ENCODE results near the gene GATAD1. TPM values are rescaled to one million over a fixed set of nuclear protein-coding genes. Genes with fewer than 3 reads are reported as not detected.

Gene GATAD1
- total RNA-seq, 1 experiment from 2014 or later: 38.2 TPM

DNA sequence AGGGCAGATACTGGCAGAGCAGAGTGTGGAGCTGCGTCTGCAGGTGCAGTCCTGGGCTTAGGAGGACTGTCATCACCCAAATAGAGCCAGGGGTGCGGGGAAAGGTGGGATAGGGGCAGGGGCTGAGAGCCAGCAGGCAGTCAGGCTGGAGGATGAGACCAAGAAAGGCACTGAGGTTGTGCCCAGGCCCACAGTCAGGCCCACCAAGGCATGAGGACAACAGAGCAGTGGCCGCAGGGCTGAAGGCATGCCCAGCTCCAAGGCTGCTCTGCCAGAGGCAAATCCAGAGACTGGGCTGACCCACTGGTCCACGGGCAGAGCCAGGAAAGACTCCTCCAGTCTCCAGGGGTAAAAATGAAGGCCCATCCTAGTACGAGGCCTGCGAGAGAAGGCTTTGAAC, 24.4 kb upstream of the GATAD1 start:
- Histone ChIP-seq H3K36me3 (ENCODE audit: control insufficient read depth, insufficient read depth, low read length) (no peaks in the 10 kb centered on the region), H3K9me3 (no peaks in the 10 kb centered on the region), H3K4me3 (ENCODE audit: low read depth, low read length) (no peak overlapping the region), H3K27me3 (replicated peaks; ENCODE audit: control insufficient read depth, insufficient read depth, low read length) (no peaks in the 10 kb centered on the region; the same call in 1 of the 2 replicates), H3K4me1 (no peaks in the 10 kb centered on the region)
- Mint-ChIP-seq H3K4me3 (ENCODE audit: unreplicated experiment) (no peak overlapping the region), H3K27me3 (ENCODE audit: insufficient read depth, unreplicated experiment) (no peaks in the 10 kb centered on the region), H3K36me3 (ENCODE audit: insufficient read depth, unreplicated experiment) (no peaks in the 10 kb centered on the region), H3K27ac (ENCODE audit: unreplicated experiment) (no peak overlapping the region), H3K9me3 (ENCODE audit: unreplicated experiment) (no peaks in the 10 kb centered on the region), H3K4me1 (ENCODE audit: low read depth, unreplicated experiment) (peaks cover 9% of the 10 kb centered on the region)
- ChIA-PET CTCF (no interaction called here), POLR2A (no interaction called here)
- no TSS peak for BruUV-seq (replicated peaks)
- intact Hi-C loops (cut with micrococcal nuclease; ENCODE audit: unreplicated experiment): no loop called here
- DNase-seq: no peak
- TF ChIP-seq, protein P1, sequence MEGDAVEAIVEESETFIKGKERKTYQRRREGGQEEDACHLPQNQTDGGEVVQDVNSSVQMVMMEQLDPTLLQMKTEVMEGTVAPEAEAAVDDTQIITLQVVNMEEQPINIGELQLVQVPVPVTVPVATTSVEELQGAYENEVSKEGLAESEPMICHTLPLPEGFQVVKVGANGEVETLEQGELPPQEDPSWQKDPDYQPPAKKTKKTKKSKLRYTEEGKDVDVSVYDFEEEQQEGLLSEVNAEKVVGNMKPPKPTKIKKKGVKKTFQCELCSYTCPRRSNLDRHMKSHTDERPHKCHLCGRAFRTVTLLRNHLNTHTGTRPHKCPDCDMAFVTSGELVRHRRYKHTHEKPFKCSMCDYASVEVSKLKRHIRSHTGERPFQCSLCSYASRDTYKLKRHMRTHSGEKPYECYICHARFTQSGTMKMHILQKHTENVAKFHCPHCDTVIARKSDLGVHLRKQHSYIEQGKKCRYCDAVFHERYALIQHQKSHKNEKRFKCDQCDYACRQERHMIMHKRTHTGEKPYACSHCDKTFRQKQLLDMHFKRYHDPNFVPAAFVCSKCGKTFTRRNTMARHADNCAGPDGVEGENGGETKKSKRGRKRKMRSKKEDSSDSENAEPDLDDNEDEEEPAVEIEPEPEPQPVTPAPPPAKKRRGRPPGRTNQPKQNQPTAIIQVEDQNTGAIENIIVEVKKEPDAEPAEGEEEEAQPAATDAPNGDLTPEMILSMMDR (IDR thresholded peaks at IDR 0.05; ENCODE audit: insufficient read depth in 1 of 2, low read depth in 1 of 2, low read length in 1 of 2, severe bottlenecking in 1 of 2, unreplicated experiment in 1 of 2): no peak

DNA sequence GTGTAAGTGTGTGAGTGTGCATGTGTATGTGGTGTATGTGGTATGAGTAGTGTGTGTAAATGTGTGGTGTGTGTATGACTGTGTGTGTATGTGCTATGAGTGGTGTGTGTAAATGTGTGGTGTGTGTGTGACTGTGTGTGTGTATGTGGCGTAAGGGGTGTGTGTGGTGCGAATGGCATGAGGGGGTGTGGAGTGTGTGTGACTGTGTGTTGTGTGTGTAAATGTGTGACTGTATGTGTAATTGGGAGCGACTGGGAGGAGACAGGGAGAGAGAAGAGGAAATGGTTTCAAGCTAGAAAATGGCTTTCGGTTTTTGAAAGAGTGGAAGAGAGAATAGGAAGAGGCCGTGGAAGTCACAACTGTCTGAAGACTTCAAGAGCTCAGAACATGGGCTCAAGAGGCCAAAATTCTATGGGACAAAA, 23.6 kb upstream of the GATAD1 start:
- ChIA-PET POLR2A (interaction anchor here (2.8 kb wide), 1 partner anchor 24 kb away, joined by 31 read pairs; the partner anchor contains the start of gene GATAD1), CTCF (interaction anchor here (1.2 to 2.8 kb wide), 3 partner anchors 24 to 178 kb away, joined by 6 to 74 read pairs (median 8); partner anchors contain the start of genes ANKIB1, GATAD1, KRIT1 and PEX1)
- no peak for DNase-seq
- Mint-ChIP-seq H3K27me3 (ENCODE audit: insufficient read depth, unreplicated experiment) (no peaks in the 10 kb centered on the region), H3K36me3 (ENCODE audit: insufficient read depth, unreplicated experiment) (no peaks in the 10 kb centered on the region), H3K27ac (ENCODE audit: unreplicated experiment) (peak overlapping the region; percentile 5), H3K4me3 (ENCODE audit: unreplicated experiment) (peak overlapping the region; percentile 54), H3K9me3 (ENCODE audit: unreplicated experiment) (no peaks in the 10 kb centered on the region), H3K4me1 (ENCODE audit: low read depth, unreplicated experiment) (peaks cover 9% of the 10 kb centered on the region)
- no peaks in the 10 kb centered on the region for H3K4me1 ChIP-seq
- no peak overlapping the region for H3K4me3 ChIP-seq (ENCODE audit: low read depth, low read length)
- H3K9me3 ChIP-seq: no peaks in the 10 kb centered on the region
- no TSS peak for BruUV-seq (replicated peaks)
- H3K27me3 ChIP-seq (replicated peaks; ENCODE audit: control insufficient read depth, insufficient read depth, low read length): no peaks in the 10 kb centered on the region; the same call in 1 of the 2 replicates
- TF ChIP-seq, protein P1 (IDR thresholded peaks at IDR 0.05; ENCODE audit: insufficient read depth in 1 of 2, low read depth in 1 of 2, low read length in 1 of 2, severe bottlenecking in 1 of 2, unreplicated experiment in 1 of 2): no peak
- intact Hi-C loops (cut with micrococcal nuclease; ENCODE audit: unreplicated experiment): loop anchor here (1.0 kb wide), 3 partner anchors 19 to 38 kb away; partner anchors contain the start of gene GATAD1
- no peaks in the 10 kb centered on the region for H3K36me3 ChIP-seq (ENCODE audit: control insufficient read depth, insufficient read depth, low read length)

DNA sequence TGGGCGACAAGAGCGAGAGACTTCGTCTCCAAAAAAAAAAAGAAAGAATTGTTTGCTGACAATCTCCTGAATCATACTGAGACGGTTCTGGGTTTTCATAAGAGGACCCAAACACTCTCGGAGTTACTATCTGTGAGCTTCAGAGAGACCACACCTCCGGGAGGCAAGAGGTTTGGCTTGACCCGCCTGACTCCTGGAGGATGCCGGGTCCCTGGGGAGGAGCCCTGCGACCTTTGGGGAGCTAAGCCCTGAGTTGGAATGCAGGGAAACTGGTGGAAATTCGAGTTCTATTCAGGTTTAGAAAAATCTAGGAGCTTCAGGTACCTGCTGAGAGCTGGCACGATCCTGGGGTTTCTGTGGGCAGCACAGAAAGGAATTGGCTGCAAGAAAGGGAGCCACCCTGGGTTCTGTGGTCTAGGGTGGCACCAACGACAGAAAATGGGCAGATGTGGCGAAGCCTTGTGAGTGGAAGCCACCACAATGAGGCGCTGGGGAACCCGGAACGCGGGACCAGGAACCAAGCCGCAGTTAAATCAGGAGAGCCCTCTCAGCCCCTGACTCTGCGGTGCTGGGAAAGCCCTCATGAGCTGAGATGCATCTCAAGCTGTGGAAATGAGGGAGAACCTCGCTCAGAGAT, 21.9 kb upstream of the GATAD1 start:
- Mint-ChIP-seq H3K36me3 (ENCODE audit: insufficient read depth, unreplicated experiment) (no peaks in the 10 kb centered on the region), H3K4me1 (ENCODE audit: low read depth, unreplicated experiment) (peaks cover 9% of the 10 kb centered on the region), H3K27me3 (ENCODE audit: insufficient read depth, unreplicated experiment) (no peaks in the 10 kb centered on the region), H3K27ac (ENCODE audit: unreplicated experiment) (peak overlapping the region; percentile 74), H3K9me3 (ENCODE audit: unreplicated experiment) (no peaks in the 10 kb centered on the region), H3K4me3 (ENCODE audit: unreplicated experiment) (peak overlapping the region; percentile 54)
- H3K27me3 ChIP-seq (replicated peaks; ENCODE audit: control insufficient read depth, insufficient read depth, low read length): no peaks in the 10 kb centered on the region; the same call in 1 of the 2 replicates
- no peaks in the 10 kb centered on the region for H3K9me3 ChIP-seq
- POLR2A ChIA-PET: interaction anchor here (2.8 kb wide), 1 partner anchor 22 kb away, joined by 31 read pairs; the partner anchor contains the start of gene GATAD1
- no peaks in the 10 kb centered on the region for H3K36me3 ChIP-seq (ENCODE audit: control insufficient read depth, insufficient read depth, low read length)
- no peaks in the 10 kb centered on the region for H3K4me1 ChIP-seq
- TF ChIP-seq, protein P1 (IDR thresholded peaks at IDR 0.05; ENCODE audit: insufficient read depth in 1 of 2, low read depth in 1 of 2, low read length in 1 of 2, severe bottlenecking in 1 of 2, unreplicated experiment in 1 of 2): peak in 1 of 2 experiments; percentile 32
- no TSS peak for BruUV-seq (replicated peaks)
- peak; percentile 59 to 60 for DNase-seq
- intact Hi-C loops (cut with micrococcal nuclease; ENCODE audit: unreplicated experiment): no loop called here
- peak overlapping the region; percentile 50 for H3K4me3 ChIP-seq (ENCODE audit: low read depth, low read length)
- CTCF ChIA-PET: interaction anchor here (0.7 to 2.8 kb wide), 6 partner anchors 9 to 291 kb away, joined by 3 to 74 read pairs (median 6); partner anchors contain the start of genes CYP51A1 and GATAD1

All from Caco-2 (cell line).